ENCODE measurements around the gene DBR1.

The DBR1 gene

DNA sequence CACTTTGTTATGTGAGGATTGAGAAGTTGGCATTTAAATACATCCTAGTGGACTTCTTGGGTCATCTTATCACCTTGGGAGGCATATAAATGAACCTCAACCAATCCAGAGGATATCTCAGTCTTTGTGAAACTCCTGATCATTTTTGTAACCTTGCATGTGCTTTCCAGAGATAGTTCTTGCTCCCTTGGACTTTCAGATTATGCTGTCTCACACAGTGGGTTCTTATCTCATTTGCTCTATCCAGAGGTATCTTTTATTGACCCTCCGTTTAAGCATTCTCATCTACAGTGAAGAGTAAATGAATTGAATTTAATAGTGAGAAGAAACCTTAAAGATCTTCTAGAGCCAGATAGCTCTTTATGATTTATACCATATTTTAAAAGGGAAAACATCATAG lies 22.8 kb upstream of the DBR1 start:
- peaks cover 74% of the 10 kb centered on the region for H3K79me2 ChIP-seq
- no peak overlapping the region for H3K4me2 ChIP-seq (ENCODE audit: low read length)
- no peak overlapping the region for H2AFZ ChIP-seq
- H3K9me3 ChIP-seq (ENCODE audit: control insufficient read depth, low read length) = no peaks in the 10 kb centered on the region
- no peak overlapping the region for H3K27ac ChIP-seq
- H3K9ac ChIP-seq = no peak overlapping the region
- peaks cover 5% of the 10 kb centered on the region for H3K4me1 ChIP-seq
- TF ChIP-seq, protein P1, sequence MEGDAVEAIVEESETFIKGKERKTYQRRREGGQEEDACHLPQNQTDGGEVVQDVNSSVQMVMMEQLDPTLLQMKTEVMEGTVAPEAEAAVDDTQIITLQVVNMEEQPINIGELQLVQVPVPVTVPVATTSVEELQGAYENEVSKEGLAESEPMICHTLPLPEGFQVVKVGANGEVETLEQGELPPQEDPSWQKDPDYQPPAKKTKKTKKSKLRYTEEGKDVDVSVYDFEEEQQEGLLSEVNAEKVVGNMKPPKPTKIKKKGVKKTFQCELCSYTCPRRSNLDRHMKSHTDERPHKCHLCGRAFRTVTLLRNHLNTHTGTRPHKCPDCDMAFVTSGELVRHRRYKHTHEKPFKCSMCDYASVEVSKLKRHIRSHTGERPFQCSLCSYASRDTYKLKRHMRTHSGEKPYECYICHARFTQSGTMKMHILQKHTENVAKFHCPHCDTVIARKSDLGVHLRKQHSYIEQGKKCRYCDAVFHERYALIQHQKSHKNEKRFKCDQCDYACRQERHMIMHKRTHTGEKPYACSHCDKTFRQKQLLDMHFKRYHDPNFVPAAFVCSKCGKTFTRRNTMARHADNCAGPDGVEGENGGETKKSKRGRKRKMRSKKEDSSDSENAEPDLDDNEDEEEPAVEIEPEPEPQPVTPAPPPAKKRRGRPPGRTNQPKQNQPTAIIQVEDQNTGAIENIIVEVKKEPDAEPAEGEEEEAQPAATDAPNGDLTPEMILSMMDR (IDR thresholded peaks at IDR 0.05) = no peak
- H3K4me3 ChIP-seq (ENCODE audit: low read depth, low read length) = no peak overlapping the region
- no peaks in the 10 kb centered on the region for H3K27me3 ChIP-seq (ENCODE audit: control insufficient read depth, insufficient read depth, low read length)
- H3K36me3 ChIP-seq (ENCODE audit: control insufficient read depth, insufficient read depth, low read length) = no peaks in the 10 kb centered on the region

DNA sequence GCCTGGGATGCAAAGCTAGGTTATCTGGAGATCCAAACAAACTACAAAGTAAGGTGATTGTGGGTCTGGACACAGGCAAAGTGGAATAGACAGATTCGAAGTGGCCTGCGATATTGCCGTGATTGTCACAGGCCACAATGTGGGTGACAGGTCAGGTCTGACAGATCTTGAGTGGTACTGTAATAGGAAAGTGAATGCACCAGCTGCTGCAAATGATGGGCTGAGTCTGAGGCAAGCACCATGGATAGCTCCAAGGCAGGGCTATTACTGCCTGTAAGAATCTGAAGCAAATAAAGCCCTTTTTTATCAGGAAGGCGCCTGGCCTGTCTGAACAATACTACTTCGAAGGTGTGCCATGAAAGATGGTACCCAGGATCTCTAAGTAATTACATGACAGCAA lies 22.3 kb upstream of the DBR1 start:
- no peak overlapping the region for H3K9ac ChIP-seq
- H3K4me3 ChIP-seq (ENCODE audit: low read depth, low read length) = no peak overlapping the region
- TF ChIP-seq, protein P1 (IDR thresholded peaks at IDR 0.05) = no peak
- H3K4me1 ChIP-seq = peaks cover 4% of the 10 kb centered on the region
- peaks cover 74% of the 10 kb centered on the region for H3K79me2 ChIP-seq
- no peaks in the 10 kb centered on the region for H3K36me3 ChIP-seq (ENCODE audit: control insufficient read depth, insufficient read depth, low read length)
- H3K9me3 ChIP-seq (ENCODE audit: control insufficient read depth, low read length) = no peaks in the 10 kb centered on the region
- no peaks in the 10 kb centered on the region for H3K27me3 ChIP-seq (ENCODE audit: control insufficient read depth, insufficient read depth, low read length)
- H3K4me2 ChIP-seq (ENCODE audit: low read length) = no peak overlapping the region
- no peak overlapping the region for H3K27ac ChIP-seq
- H2AFZ ChIP-seq = no peak overlapping the region

DNA sequence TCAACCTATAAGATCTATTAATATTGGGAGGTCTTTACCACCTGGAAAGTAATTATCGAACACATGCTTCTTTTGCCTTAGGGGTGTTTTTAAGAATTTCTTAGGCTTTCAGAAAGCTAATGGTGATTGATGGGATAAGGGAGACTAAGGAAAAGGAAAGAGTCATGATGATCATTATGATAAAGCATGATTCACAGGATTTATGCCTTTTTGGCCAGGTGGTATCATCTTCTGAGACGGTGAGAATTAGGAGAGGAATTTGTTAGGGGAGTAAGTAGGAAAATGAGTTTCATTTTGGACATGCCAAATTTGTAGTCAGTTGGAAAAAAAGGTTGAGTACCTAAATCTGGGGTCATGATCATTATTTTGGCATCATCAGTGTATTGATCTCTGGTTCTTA lies 21.3 kb upstream of the DBR1 start:
- Histone ChIP-seq H3K79me2 (peaks cover 74% of the 10 kb centered on the region), H3K9ac (no peak overlapping the region), H3K27me3 (ENCODE audit: control insufficient read depth, insufficient read depth, low read length) (no peaks in the 10 kb centered on the region), H3K4me2 (ENCODE audit: low read length) (no peak overlapping the region), H3K9me3 (ENCODE audit: control insufficient read depth, low read length) (no peaks in the 10 kb centered on the region), H3K4me1 (no peaks in the 10 kb centered on the region), H2AFZ (no peak overlapping the region), H3K36me3 (ENCODE audit: control insufficient read depth, insufficient read depth, low read length) (no peaks in the 10 kb centered on the region), H3K27ac (no peak overlapping the region), H3K4me3 (ENCODE audit: low read depth, low read length) (no peak overlapping the region)
- TF ChIP-seq, protein P1 (IDR thresholded peaks at IDR 0.05) = no peak

DNA sequence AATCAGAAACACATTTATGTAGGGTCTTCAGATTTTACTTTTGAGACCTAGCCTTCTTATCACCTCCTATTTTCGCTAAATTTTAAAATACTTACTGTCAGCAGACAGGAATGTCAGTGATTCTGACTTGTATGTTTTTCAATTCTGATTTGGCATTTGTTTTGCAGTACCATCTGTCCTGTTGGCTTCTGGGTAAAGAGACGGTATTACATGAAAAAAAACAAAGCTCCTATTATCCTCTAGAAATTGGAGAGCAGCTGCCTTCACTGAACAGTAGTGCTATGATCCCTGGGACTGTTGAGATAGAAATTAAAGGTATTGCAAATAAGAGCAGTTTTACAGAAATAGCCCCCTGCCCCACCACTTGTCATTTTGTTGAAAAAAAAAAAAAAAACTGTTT lies 20.8 kb upstream of the DBR1 start:
- Histone ChIP-seq H3K4me2 (ENCODE audit: low read length) (no peak overlapping the region), H3K4me1 (no peaks in the 10 kb centered on the region), H3K9ac (no peak overlapping the region), H3K27ac (no peak overlapping the region), H3K4me3 (ENCODE audit: low read depth, low read length) (no peak overlapping the region), H3K9me3 (ENCODE audit: control insufficient read depth, low read length) (no peaks in the 10 kb centered on the region), H3K36me3 (ENCODE audit: control insufficient read depth, insufficient read depth, low read length) (no peaks in the 10 kb centered on the region), H3K27me3 (ENCODE audit: control insufficient read depth, insufficient read depth, low read length) (no peaks in the 10 kb centered on the region), H2AFZ (no peak overlapping the region), H3K79me2 (peaks cover 76% of the 10 kb centered on the region)
- TF ChIP-seq, protein P1 (IDR thresholded peaks at IDR 0.05) = no peak

DNA sequence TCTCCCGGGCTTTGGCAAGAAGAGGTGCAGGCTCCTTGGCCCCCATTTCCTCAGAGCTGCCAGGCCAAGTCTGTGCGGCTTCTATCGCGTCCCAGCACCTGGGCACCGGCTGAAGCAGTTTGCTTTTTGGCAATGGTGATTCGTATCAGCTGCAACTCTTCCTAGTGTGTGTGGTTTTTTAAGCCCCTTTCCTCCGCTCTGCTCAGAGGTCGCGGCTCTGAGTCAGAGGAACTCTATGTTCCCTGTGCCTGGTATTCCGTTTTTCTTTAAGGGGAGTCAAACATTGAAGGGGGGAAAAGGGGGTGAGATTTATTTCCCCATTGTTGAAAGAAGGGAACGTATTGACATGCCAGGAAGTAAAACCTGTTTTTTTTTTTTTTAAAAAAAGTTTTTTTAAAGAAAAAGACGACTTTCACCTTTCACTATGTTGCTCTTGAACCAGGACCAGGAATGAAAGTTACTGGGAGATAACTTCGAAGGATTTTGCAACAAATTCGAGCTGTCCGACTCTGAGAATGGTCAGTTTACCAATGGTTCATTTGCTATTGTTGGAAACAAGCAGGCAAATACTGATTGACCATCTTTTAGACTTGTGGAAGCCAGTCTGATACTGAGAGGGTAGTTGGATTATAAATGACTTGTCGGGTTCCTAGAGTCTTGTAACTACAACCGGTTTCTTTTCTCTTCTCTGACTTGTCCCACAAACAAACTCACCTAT lies 13.5 kb upstream of the DBR1 start:
- Histone ChIP-seq H3K4me2 (ENCODE audit: low read length) (peak overlapping the region; percentile 77), H3K9ac (peak overlapping the region; percentile 51), H3K79me2 (peaks cover 38% of the 10 kb centered on the region), H3K9me3 (ENCODE audit: control insufficient read depth, low read length) (no peaks in the 10 kb centered on the region), H3K4me1 (peaks cover 9% of the 10 kb centered on the region), H3K36me3 (ENCODE audit: control insufficient read depth, insufficient read depth, low read length) (no peaks in the 10 kb centered on the region), H3K4me3 (ENCODE audit: low read depth, low read length) (peak overlapping the region; percentile 65), H3K27me3 (ENCODE audit: control insufficient read depth, insufficient read depth, low read length) (no peaks in the 10 kb centered on the region), H2AFZ (peak overlapping the region; percentile 84), H3K27ac (peak overlapping the region; percentile 92)
- TF ChIP-seq, protein P1 (IDR thresholded peaks at IDR 0.05) = no peak

Measured in parathyroid adenoma (tissue), 2 donors.